Neural progenitor cell (in vitro differentiated cells): ENCODE measurements around the gene DIABLO.

Experiments
- CTCF ChIP-seq: fragments of 200-600 bp; sonication (generic); IDR thresholded peaks from 2 replicates; pipeline ENCODE4 v1.5.1; 2017; ENCODE audit warnings: antibody characterized with exemption, mild to moderate bottlenecking
- EZH2 ChIP-seq: fragments of 200-600 bp; sonication (generic); IDR thresholded peaks from 2 replicates; pipeline ENCODE4 v1.6.1; 2017; ENCODE audit warnings: antibody characterized with exemption, mild to moderate bottlenecking, moderate library complexity
- EZH2phosphoT487 ChIP-seq: fragments of 200-600 bp; sonication (generic); IDR thresholded peaks from 2 replicates; pipeline ENCODE4 v1.6.1; 2017; ENCODE audit warnings: antibody characterized with exemption

- TF ChIP-seq EZH2phosphoT487 (no peak), EZH2 (no peak), CTCF (no peak)
Measured at GRCh38 chr12:122266230-122266901, 40.5 kb upstream of the DIABLO start, which contains the start of gene VPS33A.
